KMS-11 (cell line): ENCODE measurements around the gene FOXP1.
"Not testable (repeated sequence)": the region's sequence is repeated elsewhere in the genome, so short reads cannot be mapped to it uniquely, and the experiment has no call there.

Source experiments
- H2AFZ ChIP-seq: fragments of 200-600 bp; sonication (generic); 2 replicates; pipeline ENCODE4 v1.6.1; 2016; ENCODE audit warnings: antibody characterized with exemption, mixed run types, low read depth
- H3K27ac ChIP-seq: fragments of 200-600 bp; sonication (generic); 2 replicates; pipeline ENCODE4 v1.6.1; 2016; ENCODE audit warnings: mild to moderate bottlenecking, mixed run types
- H3K27me3 ChIP-seq: fragments of 200-600 bp; sonication (generic); 2 replicates; pipeline ENCODE4 v1.6.1; 2017; ENCODE audit warnings: mild to moderate bottlenecking, low read depth, mixed run types, moderate library complexity; ENCODE audit not compliant: insufficient read depth
- H3K36me3 ChIP-seq: fragments of 200-600 bp; sonication (generic); 2 replicates; pipeline ENCODE4 v1.6.1; 2017; ENCODE audit warnings: mild to moderate bottlenecking, mixed run types; ENCODE audit not compliant: insufficient read depth
- H3K4me1 ChIP-seq: fragments of 200-600 bp; sonication (generic); 2 replicates; pipeline ENCODE4 v1.6.1; 2016; ENCODE audit warnings: mild to moderate bottlenecking, low read depth, mixed run types; ENCODE audit not compliant: poor library complexity, severe bottlenecking
- H3K4me2 ChIP-seq: fragments of 200-600 bp; sonication (generic); 2 replicates; pipeline ENCODE4 v1.7.0; 2016; ENCODE audit warnings: mild to moderate bottlenecking, mixed run types
- H3K4me3 ChIP-seq: fragments of 200-600 bp; sonication (generic); IDR thresholded peaks from 2 replicates; pipeline ENCODE4 v1.6.1; 2017; ENCODE audit warnings: low read depth, low read length, mixed read lengths; ENCODE audit not compliant: insufficient read depth
- H3K79me2 ChIP-seq: fragments of 200-600 bp; sonication (generic); 2 replicates; pipeline ENCODE4 v1.6.1; 2016; ENCODE audit warnings: low read depth, mixed run types; ENCODE audit not compliant: insufficient read depth
- H3K9ac ChIP-seq: fragments of 200-600 bp; sonication (generic); 2 replicates; pipeline ENCODE4 v1.6.1; 2016; ENCODE audit warnings: mild to moderate bottlenecking, mixed run types
- H4K20me1 ChIP-seq: fragments of 200-600 bp; sonication (generic); 2 replicates; pipeline ENCODE4 v1.6.1; 2016; ENCODE audit warnings: mild to moderate bottlenecking, mixed run types; ENCODE audit not compliant: insufficient read depth
- CTCF ChIP-seq: fragments of 200-600 bp; sonication (generic); conservative IDR thresholded peaks from 2 replicates; pipeline ENCODE4 v1.6.1; 2017; ENCODE audit warnings: low read depth, mild to moderate bottlenecking, antibody characterized with exemption, low read length, moderate library complexity, mixed read lengths

FOXP1 gene

GRCh38 chr3:71329817-71330216 is 253.7 kb downstream of the FOXP1 start:
- Histone ChIP-seq H3K4me2 (no peak overlapping the region), H3K4me3 (no peak overlapping the region), H4K20me1 (no peaks in the 10 kb centered on the region), H3K27me3 (no peaks in the 10 kb centered on the region), H3K27ac (no peak overlapping the region), H2AFZ (no peak overlapping the region), H3K4me1 (no peaks in the 10 kb centered on the region), H3K9ac (no peak overlapping the region), H3K36me3 (no peaks in the 10 kb centered on the region), H3K79me2 (no peaks in the 10 kb centered on the region)
- TF ChIP-seq CTCF: no peak

GRCh38 chr3:71328926-71329325 is 254.6 kb downstream of the FOXP1 start:
- Histone ChIP-seq H3K9ac (no peak overlapping the region), H3K4me3 (no peak overlapping the region), H3K27ac (no peak overlapping the region), H3K36me3 (no peaks in the 10 kb centered on the region), H4K20me1 (no peaks in the 10 kb centered on the region), H3K27me3 (no peaks in the 10 kb centered on the region), H2AFZ (no peak overlapping the region), H3K4me1 (no peaks in the 10 kb centered on the region), H3K4me2 (no peak overlapping the region), H3K79me2 (no peaks in the 10 kb centered on the region)
- no peak for TF ChIP-seq CTCF

- no peaks in the 10 kb centered on the region for H3K79me2 ChIP-seq
- no peak overlapping the region for H3K27ac ChIP-seq
- H3K9ac ChIP-seq: no peak overlapping the region
- no peaks in the 10 kb centered on the region for H4K20me1 ChIP-seq
- H3K4me3 ChIP-seq: no peak overlapping the region
- TF ChIP-seq CTCF: no peak
- no peak overlapping the region for H3K4me2 ChIP-seq
- no peaks in the 10 kb centered on the region for H3K27me3 ChIP-seq
- no peak overlapping the region for H2AFZ ChIP-seq
- no peaks in the 10 kb centered on the region for H3K36me3 ChIP-seq
- no peaks in the 10 kb centered on the region for H3K4me1 ChIP-seq
Observed at GRCh38 chr3:71327936-71328335, 255.6 kb downstream of the FOXP1 start.

DNA sequence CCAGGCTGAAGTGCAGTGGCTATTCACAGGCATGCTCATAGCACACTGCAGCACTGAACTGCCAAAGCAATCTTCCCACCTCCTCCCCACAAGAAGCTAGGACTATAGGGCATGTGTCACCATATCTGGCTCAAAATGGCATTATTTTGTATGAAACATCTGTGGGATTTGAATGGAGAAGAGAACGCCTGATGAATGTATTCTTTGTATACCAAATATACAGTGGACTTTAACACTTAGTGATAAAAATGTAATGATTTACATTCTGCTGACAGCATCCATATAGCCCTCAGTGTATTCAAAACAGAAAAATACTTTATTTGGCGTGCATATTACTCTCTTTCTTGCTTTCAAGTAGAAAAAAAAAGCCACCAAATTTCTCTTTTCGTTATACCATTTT is 257.8 kb downstream of the FOXP1 start:
- H3K36me3 ChIP-seq: no peaks in the 10 kb centered on the region
- no peaks in the 10 kb centered on the region for H3K79me2 ChIP-seq
- no peak overlapping the region for H3K4me2 ChIP-seq
- no peak overlapping the region for H3K9ac ChIP-seq
- H3K4me3 ChIP-seq: no peak overlapping the region
- H2AFZ ChIP-seq: no peak overlapping the region
- H3K4me1 ChIP-seq: no peaks in the 10 kb centered on the region
- no peak for TF ChIP-seq CTCF
- no peak overlapping the region for H3K27ac ChIP-seq
- H4K20me1 ChIP-seq: no peaks in the 10 kb centered on the region
- H3K27me3 ChIP-seq: no peaks in the 10 kb centered on the region

GRCh38 chr3:71324224-71324623 is 259.3 kb downstream of the FOXP1 start:
- not testable (repeated sequence) for H4K20me1 ChIP-seq, H3K79me2 ChIP-seq, H3K4me1 ChIP-seq, H3K27me3 ChIP-seq, H3K4me2 ChIP-seq, H3K27ac ChIP-seq, H3K9ac ChIP-seq, H3K36me3 ChIP-seq, H2AFZ ChIP-seq, H3K4me3 ChIP-seq
